ENCODE measurements around the gene CELA2B.
"Not testable (repeated sequence)": the region's sequence is repeated elsewhere in the genome, so short reads cannot be mapped to it uniquely, and the experiment has no call there.

The CELA2B gene

DNA sequence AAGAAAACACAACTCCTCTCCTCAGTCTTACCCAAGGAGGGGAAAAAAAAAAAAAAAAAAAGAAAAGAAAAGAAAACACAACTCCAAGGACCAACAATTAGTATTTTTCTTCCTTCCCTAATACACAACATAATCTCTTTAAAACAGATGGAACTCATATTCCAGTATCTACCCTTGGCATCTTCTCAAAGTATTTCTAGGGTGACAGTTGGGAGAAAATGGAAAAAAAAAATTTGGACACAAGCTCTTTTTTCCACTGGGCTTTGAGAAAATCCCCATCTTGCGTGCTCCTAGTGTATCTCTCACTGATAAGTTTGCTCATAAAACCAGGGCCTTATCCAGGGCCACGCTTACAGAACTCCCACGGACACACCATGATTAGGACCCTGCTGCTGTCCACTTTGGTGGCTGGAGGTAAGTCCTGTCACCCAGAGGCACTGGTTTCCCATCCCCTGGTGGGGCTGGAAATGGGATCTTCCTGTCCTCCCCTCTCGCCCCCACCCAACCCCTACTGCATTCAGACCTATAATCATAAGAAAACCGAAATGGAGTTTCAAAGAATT lies at the start of gene CELA2B:
Gene CELA2B (plus strand): TSS at position 353 of the 563 bp plus-strand sequence. CDS start 22 bp downstream, at position 375.
- no peak for DNase-seq (ENCODE audit: low read depth in 3 of 3, low spot score in 1 of 3)

DNA sequence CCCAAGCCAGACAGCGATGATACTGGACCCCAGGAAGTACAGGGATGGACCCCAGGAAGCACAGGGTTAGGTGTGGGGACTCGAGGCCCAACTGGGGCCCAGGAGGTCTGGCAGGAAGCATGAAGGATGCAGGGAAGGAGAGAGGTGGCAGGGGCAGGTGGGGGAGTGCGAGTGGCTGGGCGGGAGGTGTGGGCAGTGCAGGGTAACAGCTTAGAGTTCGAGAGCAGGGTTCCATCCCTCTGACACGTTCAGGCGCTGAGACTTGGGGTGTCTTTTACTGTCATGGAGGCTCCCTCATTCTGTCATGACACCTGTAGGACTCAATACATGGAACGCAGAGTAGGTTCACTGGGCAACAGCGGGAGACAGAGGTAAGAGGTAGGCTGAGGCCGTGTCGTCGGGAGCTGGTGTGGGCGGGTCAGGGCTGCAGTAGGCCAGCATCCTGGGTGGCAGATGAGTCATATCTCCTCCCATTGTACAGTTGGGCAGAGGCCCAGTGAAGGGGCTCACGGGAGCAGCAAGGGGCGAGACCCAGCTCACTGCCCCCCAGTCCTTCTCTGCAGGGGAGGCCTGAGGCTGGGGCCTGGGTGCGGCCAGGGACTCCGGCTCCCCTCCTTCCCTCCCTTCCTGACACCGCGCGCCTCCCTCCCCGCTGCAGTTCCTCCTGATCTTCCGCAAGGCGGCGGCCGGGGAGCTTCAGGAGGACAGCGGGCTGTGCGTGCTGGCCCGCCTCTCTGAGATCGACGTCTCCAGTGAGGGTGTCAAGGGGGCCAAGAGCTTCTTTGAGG lies 49.2 kb upstream of the CELA2B start:
- no peak for DNase-seq (ENCODE audit: low read depth in 3 of 3, low spot score in 1 of 3)

DNA sequence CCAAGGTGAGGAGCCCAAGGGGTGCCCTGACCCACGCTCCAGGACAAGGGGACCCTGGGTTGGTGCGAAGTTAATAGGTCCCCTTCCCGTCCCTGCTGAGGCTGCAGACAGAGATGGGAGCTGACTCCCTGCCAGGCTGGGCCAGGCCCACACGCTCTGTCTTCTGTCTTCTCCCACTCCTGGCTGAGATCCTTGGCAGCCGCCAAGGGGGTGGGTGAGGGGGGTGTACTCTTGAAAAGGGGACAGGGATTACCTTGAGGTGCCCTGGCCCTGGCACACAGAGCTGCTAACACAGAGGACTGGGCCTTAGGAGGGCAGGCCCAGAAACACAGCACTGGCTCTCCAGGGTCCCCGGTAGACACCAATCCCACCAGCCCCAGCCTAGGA lies 48.6 kb upstream of the CELA2B start:
- DNase-seq (ENCODE audit: low read depth in 3 of 3, low spot score in 1 of 3): no peak

DNA sequence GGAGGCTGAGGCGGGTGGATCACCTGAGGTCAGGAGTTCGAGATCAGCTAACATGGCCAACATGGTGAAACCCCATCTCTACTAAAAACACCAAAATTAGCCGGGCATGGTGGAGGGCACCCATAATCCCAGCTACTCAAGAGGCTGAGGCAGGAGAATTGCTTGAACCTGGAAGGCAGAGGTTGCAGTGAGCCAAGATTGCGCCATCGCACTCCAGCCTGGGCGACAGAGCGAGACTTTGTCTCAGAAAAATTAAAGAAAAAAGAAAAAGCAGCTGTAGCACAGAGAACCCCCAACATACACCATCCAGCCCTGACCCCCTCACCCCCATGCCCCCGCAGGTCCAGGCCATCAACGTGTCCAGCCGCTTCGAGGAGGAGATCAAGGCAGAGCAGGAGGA lies 47.7 kb upstream of the CELA2B start:
- DNase-seq (ENCODE audit: low read depth in 3 of 3, low spot score in 1 of 3): not testable (repeated sequence)

DNA sequence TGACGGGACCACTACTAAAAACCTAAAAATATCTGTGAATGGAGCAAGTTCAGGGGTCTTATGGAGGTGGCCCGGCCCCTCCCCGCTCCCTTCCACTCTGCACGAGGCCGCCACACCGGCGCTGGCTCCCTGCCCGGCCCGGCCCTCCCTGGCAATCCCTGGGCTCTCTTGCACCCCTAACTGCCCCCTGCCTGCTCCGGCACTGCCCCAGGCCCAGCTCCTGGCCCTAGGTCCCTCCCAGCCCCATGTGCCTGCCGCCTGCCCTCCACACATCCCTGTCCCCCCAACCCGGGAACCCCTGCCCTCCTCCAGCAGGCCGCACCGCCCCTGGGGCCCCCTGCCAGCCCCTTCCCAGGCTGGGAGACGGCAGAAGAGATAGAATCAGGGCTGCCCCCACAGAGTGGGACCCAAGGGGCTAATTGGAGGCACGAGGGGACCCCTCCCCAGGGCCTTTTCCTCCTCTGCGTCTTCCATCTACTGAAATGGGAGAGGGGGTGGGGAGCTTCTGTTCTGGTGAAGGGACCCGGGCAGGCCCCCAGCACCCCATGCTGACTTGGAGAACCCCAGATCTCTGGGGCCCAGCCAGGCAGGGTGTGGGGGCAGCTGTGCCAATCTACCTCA lies 47.0 kb upstream of the CELA2B start:
- no peak for DNase-seq (ENCODE audit: low read depth in 3 of 3, low spot score in 1 of 3)

DNA sequence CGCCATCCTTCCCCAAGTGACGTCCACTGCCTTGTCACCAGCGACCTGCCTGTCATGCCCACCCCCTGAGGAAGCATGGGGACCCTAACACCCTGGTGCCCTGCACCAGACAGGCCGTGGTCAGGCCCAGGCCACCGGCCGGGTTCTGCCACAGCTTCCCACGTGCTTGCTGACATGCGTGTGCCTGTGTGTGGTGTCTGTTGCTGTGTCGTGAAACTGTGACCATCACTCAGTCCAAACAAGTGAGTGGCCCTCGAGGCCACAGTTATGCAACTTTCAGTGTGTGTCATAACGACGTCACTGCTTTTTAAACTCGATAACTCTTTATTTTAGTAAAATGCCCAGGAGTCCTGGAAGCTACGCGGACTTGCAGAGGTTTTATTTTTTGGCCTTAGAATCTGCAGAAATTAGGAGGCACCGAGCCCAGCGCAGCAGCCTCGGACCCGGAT lies 46.2 kb upstream of the CELA2B start:
- DNase-seq (ENCODE audit: low read depth in 3 of 3, low spot score in 1 of 3): no peak

DNA sequence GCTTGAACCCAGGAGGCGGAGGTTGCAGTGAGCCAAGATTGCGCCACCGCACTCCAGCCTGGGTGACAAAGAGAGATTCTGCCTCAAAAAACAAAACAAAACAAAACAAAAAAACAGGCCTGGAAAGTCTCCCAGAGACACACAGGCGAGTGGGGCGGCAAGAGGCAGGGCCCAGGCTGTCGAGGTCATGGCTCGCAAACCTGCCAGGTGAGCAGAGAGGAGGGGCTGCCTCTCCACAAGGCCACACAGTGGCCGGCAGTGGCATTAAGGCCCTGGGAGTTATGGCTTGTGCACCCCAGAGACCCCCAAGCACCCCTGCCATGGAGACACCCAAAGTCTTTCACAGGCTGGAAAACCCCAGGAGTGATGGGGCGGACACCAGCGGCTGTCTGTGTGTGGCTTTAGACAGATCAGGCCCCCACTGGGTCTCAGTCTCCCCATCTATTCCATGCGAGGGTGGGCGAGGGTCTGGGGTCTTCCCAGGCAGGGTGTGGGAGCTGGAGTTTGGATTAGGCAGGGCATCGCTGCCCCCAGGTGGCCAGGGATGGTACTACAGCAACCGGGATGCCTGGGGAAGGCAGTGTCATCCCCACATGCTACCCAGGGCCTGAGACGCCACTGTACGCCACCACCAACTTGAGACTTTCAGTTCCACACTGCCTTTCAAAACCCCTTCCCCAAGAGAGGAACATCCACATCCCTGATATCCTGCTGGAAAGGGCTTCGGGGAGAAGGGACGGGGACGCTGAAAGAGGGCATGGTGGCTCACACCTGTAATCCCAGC lies 44.9 kb upstream of the CELA2B start:
- DNase-seq (ENCODE audit: low read depth in 3 of 3, low spot score in 1 of 3): peak; percentile 35 to 79 (median 51)

DNA sequence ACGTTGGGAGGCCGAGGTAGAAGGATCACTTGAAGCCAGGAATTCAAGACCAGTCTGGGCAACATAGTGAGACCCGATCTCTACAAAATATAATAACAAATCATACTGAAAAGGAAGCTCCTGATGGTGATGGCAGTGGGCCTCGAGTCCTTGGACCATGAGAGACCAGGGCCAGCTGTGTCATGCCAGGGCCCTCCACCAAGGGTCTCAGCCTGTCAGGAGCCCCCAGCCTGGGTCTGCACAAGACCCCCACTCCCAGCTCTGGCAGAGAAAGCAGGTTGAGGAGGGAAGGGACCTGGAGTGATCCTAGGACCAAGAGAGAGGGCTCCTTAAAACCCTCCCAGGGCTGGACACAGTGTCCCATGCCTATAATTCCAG lies 44.3 kb upstream of the CELA2B start:
- no peak for DNase-seq (ENCODE audit: low read depth in 3 of 3, low spot score in 1 of 3)

DNA sequence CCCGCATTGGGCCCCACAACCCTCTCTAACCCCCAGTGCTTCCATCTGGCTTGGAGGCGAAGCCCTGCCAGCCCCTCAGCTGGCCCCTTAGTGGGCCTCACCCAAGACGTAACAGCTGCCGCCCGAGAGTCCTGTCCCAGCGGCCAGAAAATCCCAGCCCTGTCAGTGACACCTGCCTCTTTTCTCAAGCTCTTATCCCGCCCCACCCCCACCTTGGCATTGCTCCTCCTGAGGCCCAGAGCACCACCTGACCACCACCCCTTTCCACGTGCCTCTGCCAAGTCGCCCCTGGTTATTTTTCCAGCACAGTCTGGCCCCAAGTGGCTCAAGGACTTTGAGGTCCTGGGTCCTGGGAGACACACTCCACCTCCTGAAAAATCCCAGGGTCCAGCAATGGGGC lies 43.6 kb upstream of the CELA2B start:
- no peak for DNase-seq (ENCODE audit: low read depth in 3 of 3, low spot score in 1 of 3)

DNA sequence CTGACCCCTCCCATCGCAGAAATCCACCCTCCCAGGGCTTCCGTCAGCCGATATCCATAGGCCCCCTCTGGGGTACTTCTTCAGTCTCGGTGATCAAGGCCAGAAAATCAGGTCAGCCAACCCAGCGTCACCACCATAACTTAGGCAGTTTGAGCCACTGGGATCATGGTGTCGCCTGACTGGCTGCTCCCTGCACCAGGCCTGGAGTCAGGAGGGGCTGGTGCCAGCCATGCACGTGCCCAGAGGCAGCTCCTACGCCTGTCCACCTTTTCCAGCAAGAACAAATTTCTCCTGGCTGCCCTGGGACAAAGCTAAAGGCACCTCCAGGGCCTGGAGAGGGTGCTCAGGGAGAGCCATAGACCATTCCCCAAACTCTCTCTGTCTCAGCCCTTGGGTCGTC lies 42.4 kb upstream of the CELA2B start:
- no peak for DNase-seq (ENCODE audit: low read depth in 3 of 3, low spot score in 1 of 3)

DNA sequence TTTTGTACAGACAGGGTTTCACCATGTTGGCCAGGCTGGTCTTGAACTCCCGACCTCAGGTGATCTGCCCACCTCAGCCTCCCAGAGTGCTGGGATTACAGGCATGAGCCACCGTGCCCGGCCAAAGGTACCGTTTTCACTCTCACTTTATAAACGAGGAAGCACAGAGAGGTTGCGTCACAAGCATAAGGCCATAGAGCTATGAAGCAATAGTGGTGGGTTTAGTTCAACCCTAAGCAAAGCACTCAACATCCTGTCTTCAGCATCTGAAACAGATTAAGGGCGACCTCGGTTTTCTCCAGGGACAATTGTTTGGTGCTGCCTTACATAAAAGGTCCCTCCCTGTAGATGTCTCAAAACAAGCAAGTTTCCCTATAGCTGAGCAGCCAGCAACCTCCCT lies 41.2 kb upstream of the CELA2B start:
- not testable (repeated sequence) for DNase-seq (ENCODE audit: low read depth in 3 of 3, low spot score in 1 of 3)

DNA sequence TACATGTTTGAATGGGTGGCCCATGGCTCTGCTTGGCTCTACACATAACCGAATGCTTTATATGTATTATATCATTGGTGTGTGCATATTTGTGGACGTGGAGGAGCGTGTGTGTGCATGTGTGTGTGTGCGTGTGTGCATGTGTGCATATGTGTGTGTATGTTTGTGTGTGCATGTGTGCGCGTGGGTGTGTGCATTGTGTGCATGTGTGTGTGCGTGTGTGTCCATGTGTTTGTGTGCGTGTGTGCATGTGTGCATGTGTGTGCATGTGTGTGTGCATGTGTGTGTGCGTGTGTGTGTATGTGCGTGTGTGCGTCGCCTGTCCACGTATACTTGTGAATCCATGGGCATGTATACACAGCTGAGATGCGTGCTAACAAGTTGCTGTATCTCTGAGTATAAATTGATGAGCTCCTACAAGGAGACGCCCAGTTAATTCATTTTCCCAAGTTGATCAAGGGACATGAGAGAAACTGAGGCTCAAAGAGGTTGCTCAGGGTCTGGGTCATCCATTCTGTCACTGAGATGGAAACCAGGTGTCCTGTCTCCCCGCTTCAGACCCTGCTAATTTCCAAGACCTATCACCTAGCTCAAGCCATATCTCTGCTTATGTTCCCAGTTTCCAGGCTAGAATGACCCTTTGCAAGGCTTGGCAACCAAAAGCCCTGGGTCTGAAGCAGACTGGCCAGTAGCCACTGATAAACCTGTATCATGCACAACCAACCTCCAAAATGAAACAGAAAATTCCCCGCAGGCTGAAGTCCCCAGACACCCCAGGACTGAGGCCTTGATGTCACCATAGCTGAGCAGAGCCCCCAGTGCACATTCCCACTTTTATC lies 40.4 kb upstream of the CELA2B start:
- DNase-seq (ENCODE audit: low read depth in 3 of 3, low spot score in 1 of 3): no peak

DNA sequence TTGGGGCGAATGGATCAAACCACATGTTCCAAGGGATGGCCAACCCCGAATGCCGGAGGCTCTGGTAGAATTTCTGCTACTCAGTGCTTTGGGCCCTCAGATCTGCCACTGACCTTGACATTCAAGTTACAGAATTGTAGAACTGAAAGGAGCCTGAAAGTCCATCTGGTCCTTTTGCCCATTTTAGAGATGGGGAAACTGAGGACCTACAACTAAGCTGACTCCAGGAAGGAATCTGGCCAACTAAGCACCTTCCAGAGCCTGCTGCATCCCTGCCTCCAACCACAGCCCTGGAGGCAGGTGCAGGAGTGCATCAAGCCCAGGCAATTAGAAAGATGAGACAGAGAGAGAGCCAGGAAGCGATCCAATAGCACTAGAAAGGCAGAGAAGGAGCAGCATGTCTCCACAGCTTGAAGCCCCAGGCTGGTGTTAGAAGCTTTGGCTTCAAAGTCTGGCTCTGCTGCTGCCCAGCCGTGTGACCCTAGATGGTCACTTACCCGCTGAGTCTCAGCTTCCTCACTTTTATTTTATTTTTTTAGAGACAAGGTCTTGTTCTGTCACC lies 38.9 kb upstream of the CELA2B start:
- no peak for DNase-seq (ENCODE audit: low read depth in 3 of 3, low spot score in 1 of 3)

DNA sequence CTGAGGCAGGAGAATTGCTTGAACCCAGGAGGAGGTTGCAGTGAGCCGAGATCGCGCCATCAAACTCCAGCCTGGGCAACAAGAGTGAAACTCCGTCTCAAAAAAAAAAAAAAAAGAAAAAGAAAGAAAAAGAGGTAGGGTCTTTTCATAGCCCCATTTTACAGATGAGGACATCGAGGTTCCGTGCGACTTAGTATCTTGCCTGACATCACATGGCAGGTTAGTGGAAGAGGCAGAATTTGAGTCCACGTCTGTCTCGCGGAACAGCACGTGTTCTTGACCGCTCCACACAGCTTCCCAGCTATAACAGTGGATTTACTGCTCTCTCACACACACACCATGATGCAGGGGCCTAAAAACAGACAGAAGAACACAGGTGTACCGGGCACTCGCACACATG lies 36.6 kb upstream of the CELA2B start:
- DNase-seq (ENCODE audit: low read depth in 3 of 3, low spot score in 1 of 3): no peak

DNA sequence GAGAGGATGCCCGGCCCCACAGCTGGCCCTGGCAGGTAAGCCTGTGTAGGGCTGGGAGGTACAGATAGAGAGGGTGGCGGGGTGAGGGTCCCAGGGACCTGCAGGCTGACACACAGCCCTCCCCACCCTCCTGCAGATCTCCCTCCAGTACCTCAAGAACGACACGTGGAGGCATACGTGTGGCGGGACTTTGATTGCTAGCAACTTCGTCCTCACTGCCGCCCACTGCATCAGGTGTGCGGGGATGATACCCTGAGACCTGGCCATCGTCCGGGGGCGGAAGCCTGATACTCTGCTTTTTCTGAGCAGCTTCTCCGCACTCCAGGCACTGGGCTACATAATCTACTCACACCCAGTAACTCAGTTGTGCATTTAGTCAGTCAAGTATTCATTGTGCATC lies 35.5 kb upstream of the CELA2B start:
- DNase-seq (ENCODE audit: low read depth in 3 of 3, low spot score in 1 of 3): no peak

DNA sequence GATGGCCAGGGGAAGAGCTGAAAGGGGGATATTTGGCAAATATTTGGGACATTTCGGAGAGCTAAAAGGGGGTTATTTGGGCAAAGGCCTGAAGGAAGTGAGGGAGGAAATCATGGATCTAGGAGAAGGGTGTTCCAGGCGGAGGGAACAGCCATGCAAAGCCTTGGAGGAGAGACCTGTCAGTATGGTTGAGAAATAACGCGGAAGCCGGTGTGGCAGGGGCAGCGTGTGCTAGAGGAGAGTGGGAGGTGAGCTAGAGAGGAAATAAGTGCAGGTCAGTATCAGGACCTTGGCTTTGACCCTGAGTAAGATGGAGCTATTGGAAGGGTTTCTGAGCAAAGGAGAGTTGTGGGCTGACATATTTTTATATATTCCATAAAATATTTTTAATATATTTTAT lies 34.7 kb upstream of the CELA2B start:
- DNase-seq (ENCODE audit: low read depth in 3 of 3, low spot score in 1 of 3): no peak

DNA sequence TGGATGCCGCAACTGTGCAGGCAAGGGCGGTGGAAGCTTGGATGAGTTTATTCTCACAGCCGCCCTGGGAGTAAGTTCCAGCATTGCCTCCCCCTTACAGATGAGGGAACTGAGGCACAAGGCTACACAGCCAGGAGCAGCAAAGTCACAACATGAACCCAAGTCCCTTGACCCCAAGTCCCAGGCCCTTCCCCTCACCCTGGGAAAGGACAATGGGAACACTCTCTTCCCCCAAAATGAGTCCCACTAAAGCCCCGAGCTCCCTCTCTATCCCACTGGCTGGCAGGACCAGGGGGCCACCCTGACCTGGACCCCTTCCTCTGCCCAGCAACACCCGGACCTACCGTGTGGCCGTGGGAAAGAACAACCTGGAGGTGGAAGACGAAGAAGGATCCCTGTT lies 33.8 kb upstream of the CELA2B start:
- DNase-seq (ENCODE audit: low read depth in 3 of 3, low spot score in 1 of 3): no peak

DNA sequence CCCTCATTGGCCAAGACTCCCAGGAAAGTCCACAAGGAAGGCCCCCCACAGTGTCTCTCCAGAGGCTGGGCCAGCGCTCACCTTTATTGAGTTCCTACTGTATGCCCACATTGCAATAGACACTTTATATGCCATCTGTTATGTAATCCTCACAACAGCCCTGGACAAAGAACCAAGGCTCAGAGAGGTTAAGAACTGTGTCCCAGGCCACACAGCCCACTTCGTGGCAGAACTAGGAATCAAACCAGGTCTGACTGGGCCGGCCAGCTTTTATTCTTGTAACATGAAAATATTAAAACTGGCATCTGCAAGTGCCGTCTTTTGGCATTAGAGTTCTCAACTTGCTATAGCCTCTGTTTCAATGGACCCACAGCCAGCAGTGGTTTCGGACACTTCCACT lies 33.1 kb upstream of the CELA2B start:
- DNase-seq (ENCODE audit: low read depth in 3 of 3, low spot score in 1 of 3): no peak

DNA sequence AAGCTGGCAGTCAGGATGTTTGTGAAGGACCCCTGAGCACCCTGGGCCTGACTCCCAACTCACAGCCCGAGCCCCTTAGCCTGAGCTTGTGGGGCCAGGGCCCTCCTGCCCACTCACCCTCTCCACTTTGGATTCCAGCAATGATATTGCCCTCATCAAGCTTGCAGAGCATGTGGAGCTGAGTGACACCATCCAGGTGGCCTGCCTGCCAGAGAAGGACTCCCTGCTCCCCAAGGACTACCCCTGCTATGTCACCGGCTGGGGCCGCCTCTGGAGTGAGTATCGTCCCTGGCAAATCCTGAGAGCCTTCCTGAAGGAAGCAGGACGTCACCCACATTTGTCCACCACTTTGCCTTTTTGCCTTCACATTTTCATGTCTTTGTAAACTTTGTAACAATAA lies 32.6 kb upstream of the CELA2B start:
- DNase-seq (ENCODE audit: low read depth in 3 of 3, low spot score in 1 of 3): no peak

All from stimulated activated CD4-positive, alpha-beta T cell treated with anti-CD3 and anti-CD28 coated beads, TNF-alpha, amount 100 ng/mL, for 1 hour (primary cell).